DMS53 (cell line): ENCODE results near the gene NCL.
"Not testable (repeated sequence)": the region's sequence is repeated elsewhere in the genome, so short reads cannot be mapped to it uniquely, and the experiment has no call there.

ENCODE experiments used
- DNase-seq: peaks from one replicate; lab custom pipeline; 2025; lab: John Stamatoyannopoulos, UW

The NCL gene

DNA sequence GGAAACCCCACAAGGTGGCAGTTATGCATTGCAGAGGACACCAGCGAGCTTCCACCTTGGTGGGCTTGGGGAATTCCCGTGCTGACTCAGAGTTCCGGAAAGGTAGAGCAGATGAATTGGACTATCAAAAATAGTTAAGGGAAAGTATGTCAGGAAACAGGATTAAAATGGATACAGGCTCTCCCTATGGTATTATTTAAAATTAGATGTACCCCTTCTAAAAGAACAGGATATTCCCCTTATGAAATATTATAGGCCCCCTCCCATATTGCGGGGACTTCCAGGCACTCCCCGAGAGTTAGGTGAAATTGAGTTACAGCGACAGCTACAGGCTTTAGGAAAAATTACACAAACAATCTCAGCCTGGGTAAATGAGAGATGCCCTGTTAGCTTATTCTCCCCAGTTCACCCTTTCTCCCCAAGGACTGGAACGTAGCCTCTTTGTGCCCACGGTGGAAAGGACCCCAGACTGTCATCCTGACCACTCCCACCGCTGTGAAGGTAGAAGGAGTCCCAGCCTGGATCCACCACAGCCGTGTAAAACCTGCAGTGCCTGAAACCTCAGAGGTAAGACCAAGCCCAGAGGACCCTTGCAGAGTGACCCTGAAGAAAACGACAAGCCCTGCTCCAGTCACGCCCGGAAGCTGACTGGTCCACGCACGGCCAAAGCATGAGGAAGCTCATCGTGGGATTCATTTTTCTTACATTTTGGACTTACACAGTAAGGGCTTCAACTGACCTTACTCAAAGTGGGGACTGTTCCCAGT lies 58.5 kb downstream of the NCL start:
- DNase-seq = not testable (repeated sequence)

DNA sequence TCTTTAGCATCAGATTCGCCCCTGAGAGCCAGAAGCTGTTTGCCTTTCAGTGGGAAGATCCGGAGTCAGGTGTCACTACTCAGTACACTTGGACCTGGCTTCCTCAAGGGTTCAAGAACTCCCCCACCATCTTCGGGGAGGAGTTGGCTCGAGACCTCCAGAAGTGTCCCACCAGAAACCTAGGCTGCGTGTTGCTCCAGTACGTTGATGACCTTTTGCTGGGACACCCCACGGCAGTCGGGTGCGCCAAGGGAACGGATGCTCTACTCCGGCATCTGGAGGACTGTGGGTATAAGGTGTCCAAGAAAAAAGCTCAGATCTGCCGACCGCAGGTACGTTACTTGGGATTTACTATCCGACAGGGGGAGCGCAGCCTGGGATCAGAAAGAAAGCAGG lies 60.1 kb downstream of the NCL start:
- not testable (repeated sequence) for DNase-seq
